ENCODE data around the gene NPIPB4.
A peak's percentile ranks its signal among the peaks of the same experiment; 100 is the strongest.
"Not testable (repeated sequence)": the region's sequence is repeated elsewhere in the genome, so short reads cannot be mapped to it uniquely, and the experiment has no call there.

Gene NPIPB4

DNA sequence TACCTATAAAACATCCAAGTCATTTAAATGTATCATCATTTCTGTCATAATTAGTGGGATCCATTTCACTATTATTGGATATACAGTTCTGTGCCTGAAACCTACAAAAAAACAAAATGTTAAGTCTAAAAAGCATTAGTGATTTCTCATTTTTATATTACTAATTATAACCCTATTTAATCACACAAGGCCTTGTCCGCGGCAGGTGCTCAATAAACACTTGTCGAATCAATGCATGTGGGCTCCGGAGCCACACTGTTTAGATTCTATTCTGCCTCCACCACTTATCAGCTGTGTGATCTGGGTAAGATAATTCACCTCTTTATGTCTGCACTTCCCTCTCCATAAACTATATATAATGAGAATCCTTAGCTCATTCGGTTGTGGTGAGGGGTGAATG lies at the start of gene NPIPB4:
NPIPB4 (minus strand) TSS at position 101 of the 400 bp plus-strand sequence. CDS start 378 bp downstream, outside the sequence.
- DNase-seq, result not testable (repeated sequence)

DNA sequence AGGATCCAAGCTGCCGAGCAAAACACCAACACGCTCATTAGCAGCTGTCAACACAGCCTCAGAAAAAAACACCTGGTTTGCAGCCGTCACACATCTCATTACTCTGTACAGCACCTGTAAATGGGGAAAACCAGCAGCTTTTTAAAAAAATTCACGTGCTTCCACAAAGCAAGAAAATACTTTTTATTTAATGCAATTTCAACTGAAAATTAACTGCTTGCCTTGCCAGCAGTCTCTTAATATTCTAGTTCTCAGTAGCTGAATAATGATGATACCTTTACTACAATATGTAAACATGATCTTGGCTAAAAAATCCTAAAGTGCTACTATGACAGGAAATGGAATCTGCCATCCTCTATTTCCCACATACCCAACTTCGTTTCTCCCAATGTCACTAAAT lies 41.4 kb upstream of the NPIPB4 start:
- not testable (repeated sequence) for DNase-seq

DNA sequence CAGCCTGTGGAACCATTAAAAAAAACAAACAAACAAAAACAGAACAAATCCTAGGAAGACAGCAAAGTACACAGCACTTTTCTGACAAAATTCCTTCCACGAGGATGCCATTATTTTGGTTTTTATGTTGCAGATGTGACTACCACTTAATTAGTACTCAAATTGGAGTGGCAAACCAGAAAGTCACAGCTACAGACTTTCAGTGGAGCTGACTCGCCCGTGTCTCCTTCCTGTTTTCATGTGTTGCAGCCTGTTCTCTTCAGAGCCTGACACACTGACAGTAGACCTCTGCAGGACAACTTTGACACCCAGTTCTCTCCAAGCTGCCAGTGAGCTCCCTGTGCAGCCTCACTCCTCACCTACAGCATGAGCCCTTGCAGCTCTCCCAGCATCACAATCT lies 24.4 kb upstream of the NPIPB4 start:
- DNase-seq, result not testable (repeated sequence)

DNA sequence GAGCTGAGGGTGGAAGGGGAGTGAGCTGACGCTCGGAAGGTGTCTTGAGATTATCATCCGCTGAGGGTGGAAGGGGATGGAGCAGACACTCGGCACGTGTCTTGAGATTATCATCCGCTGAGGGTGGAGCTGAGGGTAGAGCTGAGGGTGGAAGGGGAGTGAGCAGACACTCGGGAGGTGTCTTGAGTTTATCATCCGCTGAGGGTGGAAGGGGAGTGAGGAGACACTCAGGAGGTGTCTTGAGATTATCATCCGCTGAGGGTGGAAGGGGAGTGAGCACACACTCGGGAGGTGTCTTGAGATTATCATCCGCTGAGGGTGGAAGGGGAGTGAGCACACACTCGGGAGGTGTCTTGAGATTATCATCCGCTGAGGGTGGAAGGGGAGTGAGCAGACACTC lies 20.4 kb downstream of the NPIPB4 start:
- not testable (repeated sequence) for DNase-seq

DNA sequence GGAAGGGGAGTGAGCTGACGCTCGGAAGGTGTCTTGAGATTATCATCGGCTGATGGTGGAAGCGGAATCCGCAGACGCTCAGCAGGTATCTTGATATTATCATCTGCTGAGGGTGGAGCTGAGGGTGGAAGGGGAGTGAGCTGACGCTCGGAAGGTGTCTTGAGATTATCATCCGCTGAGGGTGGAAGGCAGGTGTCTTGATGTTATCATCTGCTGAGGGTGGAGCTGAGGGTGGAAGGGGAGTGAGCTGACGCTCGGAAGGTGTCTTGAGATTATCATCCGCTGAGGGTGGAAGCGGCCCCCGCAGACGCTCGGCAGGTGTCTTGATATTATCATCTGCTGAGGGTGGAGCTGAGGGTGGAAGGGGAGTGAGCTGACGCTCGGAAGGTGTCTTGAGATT lies 21.2 kb downstream of the NPIPB4 start:
- not testable (repeated sequence) for DNase-seq

DNA sequence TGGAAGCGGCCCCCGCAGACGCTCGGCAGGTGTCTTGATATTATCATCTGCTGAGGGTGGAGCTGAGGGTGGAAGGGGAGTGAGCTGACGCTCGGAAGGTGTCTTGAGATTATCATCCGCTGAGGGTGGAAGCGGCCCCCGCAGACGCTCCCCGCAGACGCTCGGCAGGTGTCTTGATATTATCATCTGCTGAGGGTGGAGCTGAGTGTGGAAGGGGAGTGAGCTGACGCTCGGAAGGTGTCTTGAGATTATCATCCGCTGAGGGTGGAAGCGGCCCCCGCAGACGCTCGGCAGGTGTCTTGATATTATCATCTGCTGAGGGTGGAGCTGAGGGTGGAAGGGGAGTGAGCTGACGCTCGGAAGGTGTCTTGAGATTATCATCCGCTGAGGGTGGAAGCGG lies 21.8 kb downstream of the NPIPB4 start:
- DNase-seq, result not testable (repeated sequence)

DNA sequence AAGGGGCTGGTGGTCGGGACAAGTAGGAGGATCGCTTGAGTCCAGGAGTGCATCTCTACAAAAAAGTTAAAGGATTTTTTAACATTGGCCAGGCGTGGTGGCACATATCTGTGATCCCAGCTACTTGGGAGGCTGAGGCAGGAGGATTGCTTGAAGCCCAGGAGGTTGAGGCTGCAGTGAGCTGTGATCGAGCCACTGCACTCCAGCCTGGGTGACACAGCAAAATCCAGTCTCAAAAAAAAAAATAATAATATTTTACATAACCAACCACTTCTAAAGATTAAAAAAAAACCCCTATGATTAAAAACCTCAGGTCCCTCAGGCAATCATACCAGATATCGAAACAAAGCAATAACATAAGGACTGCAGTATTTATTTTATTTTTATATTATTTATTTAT lies 23.3 kb downstream of the NPIPB4 start:
- DNase-seq, result not testable (repeated sequence)

DNA sequence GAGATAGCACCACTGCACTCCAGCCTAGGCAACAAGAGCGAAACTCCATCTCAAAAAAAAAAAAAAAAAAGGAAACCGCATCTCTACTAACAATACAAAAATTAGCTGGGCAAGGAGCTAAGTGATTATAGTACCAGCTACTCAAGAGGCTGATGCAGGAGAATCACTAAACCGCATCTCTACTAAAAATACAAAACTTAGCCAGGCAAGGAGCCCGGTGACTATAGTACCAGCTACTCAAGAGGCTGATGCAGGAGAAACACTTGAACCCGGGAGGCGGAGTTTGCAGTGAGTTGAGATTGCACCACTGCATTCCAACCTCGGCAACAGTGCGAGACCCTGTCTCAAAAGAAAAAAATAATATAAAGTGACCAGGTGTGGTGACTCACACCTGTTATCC lies 27.6 kb downstream of the NPIPB4 start:
- not testable (repeated sequence) for DNase-seq

DNA sequence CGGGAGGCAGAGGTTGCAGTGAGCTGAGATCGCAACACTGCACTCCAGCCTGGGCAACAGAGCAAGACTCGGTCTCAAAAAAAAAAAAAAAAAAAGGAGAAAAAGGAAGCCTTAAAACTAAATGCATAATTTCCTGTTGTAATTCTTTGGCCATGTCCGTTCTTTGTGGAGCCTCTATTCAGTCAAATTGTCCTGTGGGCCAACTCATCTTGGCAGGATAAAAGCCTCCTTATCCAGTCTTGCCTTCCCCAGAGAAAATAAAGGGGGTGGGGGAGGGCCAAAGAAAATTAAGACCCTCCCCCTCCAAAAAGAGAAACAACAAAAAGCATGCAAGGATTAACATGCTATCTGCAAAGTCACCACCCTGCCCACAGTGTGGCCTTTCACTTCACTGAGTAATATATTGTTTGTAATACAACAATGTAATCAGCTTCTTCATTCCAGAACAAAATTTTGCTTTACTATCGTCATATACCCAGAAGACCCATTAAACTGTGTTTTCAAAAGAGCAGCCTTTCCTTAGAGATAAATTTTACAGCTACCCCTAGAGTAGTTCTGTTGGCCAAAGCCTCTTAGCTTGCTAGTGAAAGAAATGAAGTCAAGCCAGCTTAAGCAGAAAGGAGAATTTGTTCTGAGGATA lies 31.4 kb downstream of the NPIPB4 start:
- not testable (repeated sequence) for DNase-seq

DNA sequence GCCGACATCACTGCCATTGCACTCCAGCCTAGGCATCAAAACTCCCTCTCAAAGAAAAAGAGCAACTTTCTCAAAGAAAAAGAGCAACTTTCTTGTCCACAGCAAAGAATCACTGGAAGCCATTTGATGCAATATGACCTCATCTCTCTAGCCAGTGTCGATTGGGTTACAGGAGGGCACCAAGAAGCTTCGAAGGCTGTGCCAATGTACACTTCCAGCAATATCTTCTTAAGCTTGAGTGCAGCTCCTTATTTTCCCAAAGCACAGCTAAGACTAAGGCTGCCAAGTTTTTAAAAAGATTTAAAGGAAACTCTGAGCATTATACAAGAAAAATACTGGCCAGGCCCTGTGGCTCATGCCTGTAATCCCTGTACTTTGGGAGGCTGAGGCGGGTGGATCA lies 32.0 kb downstream of the NPIPB4 start:
- DNase-seq, result not testable (repeated sequence)

DNA sequence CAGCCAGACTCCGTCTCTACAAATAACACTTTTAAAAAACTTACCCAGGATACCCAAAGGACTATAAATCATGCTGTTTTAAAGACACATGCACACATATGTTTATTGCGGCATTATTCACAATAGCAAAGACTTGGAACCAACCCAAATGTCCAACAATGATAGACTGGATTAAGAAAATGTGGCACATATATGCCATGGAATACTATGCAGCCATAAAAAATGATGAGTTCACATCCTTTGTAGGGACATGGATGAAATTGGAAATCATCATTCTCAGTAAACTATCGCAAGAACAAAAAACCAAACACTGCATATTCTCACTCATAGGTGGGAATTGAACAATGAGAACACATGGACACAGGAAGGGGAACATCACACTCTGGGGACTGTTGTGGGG lies 34.3 kb downstream of the NPIPB4 start:
- not testable (repeated sequence) for DNase-seq

DNA sequence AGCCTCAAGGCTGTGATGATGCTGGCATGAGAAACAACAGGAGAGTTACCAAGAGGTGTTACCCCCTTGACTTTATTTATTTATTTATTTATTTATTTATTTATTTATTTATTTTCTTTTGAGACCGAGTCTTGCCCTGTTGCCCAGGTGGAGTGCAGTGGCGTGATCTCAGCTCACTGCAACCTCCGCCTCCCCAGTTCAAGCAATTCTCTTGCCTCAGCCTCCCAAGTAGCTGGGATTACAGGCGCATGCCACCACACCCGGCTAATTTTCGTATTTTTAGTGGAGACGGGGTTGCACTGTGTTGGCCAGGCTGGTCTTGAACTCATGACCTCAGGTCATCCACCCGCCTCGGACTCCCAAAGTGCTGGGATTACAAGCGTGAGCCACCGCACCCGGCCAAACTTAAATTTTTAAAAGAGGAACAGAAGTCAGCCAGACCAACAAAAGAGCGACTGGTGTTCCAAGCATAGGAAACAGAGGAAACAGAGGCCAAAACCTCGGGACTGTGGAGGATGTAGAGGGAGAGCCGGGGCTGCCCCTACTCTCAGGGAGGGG lies 36.6 kb downstream of the NPIPB4 start:
- not testable (repeated sequence) for DNase-seq

DNA sequence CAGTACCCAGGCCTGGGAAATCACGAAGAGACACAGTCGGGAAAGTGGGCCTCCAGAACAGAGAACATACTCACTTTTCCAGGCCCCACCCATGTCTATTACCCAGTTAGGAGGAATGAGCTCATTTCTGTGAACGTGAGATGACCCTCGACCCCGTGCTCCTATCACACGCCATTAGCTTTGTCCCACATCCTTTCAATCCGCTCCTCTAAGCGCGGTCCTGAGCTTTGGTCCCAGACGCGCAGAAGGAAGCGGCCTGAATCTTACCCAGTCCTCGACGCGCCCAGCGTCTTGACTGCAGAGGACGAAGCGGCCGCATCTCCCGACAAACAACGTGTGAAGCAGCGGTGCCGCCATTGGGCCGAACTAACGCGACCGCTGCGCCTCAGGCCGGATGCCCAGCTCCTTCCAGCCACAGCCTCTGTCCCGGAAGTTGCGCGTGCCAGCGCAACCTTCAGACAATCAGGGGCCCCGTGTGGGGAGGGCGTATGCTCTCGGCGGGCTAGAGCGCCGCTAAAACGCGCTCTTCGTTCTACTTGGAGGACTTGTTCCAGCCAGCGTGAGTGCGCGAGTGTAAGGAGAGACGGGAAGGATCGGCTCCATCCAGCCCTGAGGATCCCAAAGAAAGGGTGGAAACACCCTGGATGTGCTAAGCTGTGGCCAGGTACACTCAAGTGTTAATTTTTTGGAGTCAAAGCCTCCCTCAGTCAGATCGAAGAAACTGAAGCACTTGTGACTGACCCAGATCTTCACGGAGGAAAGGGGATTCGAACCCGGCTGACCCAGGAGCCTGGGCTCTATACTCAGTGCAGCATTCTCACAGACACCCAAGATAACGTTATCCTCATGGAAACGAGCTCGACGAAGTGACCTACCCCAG lies 37.3 kb downstream of the NPIPB4 start:
- peak; percentile 83 for DNase-seq

DNA sequence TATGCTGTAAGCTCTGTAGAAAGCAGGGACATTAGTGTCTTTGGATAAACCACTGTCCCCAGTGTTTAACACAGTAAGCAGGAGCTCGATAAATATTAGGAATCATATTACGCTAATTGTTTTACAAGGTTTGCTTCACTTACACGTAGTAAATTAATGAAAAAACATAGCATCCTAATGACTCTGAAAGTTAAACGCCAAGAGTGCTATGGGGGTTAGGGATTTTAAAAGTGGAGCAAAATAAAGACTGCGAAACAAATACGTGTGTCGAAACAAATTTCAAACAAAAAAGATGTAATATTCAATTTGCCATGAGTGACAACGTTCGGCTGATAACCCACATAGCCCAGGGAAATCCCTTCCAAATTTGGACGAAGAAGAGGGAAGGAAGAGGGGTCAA lies 37.9 kb downstream of the NPIPB4 start:
- not testable (repeated sequence) for DNase-seq

DNA sequence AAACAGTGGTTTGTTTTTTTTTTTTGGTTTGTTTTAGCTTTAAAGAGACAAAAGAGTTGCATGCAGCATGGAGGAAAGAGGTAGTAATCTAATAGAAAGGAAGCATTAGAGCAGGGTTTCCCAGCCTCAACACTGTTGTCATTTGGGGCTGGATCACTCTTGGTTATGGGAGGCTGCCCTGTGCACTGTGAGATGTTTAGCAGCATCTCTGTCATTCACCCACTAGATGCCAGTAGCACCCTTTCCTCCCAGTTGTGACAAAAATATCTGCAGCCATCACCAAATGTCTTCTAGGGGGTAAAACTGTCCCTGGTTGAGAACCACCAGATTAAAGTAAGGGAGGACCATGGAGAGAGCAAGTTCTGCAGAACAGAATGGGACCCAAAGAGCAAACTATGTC lies 40.5 kb downstream of the NPIPB4 start:
- DNase-seq, result not testable (repeated sequence)

DNA sequence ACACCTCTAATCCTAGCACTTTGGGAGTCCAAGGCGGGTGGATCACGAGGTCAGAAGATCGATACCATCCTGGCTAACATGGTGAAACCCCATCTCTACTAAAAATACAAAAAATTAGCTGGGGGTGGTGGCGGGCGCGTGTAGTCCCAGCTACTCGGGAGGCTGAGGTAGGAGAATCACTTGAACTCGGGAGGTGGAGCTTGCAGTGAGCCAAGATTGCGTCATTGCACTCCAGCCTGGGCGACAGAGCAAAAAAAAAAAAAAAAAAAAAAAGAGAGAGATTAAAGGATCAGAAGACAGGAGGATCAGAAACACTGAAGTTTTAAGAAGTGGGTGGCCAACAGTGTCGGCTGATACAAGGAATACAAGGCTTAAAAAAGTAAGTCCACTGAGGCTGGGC lies 41.9 kb downstream of the NPIPB4 start:
- DNase-seq, result not testable (repeated sequence)

DNA sequence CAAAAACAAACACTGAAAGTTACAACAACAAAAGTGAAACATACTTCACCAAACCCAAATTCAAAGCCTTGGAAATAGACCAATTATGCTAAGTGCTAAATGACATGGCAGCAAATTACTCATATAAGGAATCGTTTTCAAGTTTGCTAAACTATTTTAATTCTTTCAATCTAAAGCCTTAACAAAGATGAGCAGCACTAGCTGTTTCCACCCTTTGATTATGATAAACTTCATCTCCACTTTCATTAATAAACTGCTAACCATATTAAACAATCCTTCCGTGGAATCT lies 55.2 kb downstream of the NPIPB4 start:
- DNase-seq, result not testable (repeated sequence)

DNA sequence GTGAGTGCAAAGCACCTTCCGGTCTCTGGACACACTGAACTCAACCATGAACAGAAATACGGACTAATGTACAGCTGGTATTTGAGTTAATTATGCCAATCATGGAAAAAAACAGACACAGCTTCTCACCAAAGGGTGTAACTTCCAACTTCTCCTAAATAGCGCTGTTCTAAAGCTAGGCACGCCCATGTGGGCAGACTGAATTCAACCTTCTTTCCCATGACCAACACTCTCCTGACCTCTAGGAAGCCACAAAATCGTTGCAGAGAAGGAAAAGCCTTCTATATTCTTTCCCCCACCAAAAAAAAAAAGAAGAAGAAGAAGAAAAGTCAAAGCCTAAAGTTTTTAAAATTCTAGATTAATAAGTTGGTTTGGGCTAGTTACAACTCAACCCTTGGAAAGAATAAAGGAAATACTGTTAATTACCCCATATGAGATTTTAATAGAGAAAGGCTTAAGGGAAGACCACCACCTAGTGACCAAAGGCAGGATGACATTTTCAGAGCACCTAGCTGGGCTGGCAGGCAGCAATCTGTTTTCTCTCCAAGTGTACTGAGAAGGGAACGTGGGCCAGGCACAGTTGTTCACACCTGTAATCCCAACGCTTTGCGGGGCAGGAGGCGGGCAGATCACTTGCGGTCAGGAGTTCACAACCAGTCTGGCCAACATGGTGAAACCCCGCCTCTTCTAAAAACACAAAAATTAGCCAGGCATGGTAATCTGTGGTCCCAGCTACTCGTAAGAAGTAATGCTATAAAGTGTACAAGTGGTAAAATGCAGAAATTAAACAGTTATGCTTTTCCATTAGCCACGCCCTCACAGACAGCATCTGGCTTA lies 55.8 kb downstream of the NPIPB4 start:
- peak; percentile 19 for DNase-seq

DNA sequence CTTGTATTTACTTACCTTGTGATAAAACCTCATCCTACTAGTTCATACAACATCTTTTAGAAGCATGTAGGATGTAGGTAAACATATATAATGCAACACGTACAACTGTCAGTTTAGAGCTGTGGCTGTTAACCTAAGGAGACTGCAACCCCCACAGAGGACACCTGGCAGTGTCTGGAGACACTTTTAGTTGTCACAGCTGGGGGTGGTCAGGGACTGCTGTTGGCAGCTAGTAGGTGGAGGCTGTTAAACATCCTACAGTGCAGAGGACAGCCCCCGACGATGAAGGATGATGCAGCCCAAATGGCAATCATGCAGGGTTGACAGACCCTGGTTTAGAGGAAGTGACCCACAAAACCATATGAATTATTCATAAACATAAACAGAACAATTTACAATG lies 59.0 kb downstream of the NPIPB4 start:
- DNase-seq, result not testable (repeated sequence)

DNA sequence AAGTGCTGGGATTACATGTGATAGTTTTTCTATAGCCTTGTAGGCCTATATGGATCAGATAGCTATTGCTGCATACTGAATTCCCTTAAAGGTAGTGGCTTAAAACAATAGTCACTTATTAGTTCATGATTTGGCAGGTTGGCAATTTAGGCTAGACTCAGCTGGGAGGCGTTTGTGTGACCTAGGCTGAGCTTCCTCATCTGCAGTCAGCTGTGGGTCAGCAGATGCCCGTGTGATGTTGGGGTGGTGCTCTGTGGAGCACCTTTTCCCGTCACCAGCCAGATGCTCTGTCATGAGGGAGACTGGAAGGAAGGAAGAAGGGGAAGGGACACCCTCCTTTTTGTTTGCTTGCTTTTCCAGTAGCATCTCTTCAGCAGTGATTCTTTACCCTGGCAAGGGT lies 64.2 kb downstream of the NPIPB4 start:
- DNase-seq, result not testable (repeated sequence)

DNA sequence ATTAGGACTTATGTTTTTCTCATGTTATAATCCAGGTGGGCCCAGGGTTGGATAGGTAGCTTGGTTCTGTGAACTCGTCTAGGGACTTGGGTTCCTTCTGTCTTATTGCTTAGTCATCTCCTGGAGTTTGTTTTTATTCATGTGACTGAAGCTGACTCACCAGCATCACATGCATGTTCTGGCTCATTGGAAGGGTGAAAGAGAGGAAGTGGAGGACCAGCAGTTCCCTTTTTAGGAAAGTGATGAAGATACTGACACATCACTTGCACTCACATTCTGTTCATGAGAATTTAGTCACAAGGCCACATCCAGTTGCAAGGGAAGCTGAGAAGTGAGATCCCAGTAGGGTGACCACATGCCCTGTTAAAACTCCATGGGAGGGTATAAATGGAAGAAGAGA lies 67.0 kb downstream of the NPIPB4 start:
- peak; percentile 12 for DNase-seq
